Nephron (organoid): ENCODE measurements around the gene GPATCH2.

Experiments used
- H3K27ac Mint-ChIP-seq, 3 experiments: 2 replicates each; pipeline ENCODE4 v1.8.0; 2020; ENCODE audit warnings: mixed read lengths in 3 of 3, mild to moderate bottlenecking in 2 of 3, moderate library complexity in 1 of 3
- H3K27me3 Mint-ChIP-seq: 2 replicates; pipeline ENCODE4 v1.8.0; 2021; ENCODE audit warnings: low read depth, mild to moderate bottlenecking, moderate library complexity, mixed read lengths
- H3K36me3 Mint-ChIP-seq: 2 replicates; pipeline ENCODE4 v1.8.0; 2020; ENCODE audit warnings: low read depth, mixed read lengths
- H3K4me1 Mint-ChIP-seq: 2 replicates; pipeline ENCODE4 v1.8.0; 2020; ENCODE audit warnings: mixed read lengths
- H3K4me3 Mint-ChIP-seq, 3 experiments: 2 replicates each; pipeline ENCODE4 v1.8.0; 2020; ENCODE audit warnings: mild to moderate bottlenecking in 3 of 3, mixed read lengths in 3 of 3, moderate library complexity in 2 of 3
- H3K9me3 Mint-ChIP-seq: 2 replicates; pipeline ENCODE4 v1.8.0; 2020; ENCODE audit warnings: mixed read lengths
- CTCF ChIP-seq, 3 experiments: fragments of 200-600 bp; sonication (generic); IDR thresholded peaks; one replicate each; pipeline ENCODE4 v1.5.0; 2021; ENCODE audit warnings: antibody characterized with exemption in 3 of 3; ENCODE audit not compliant: unreplicated experiment in 3 of 3

Gene GPATCH2

GRCh38 chr1:217562229-217562878 lies 68.5 kb downstream of the GPATCH2 start:
- H3K9me3 Mint-ChIP-seq = peaks cover 4% of the 10 kb centered on the region
- peaks cover 4% of the 10 kb centered on the region for H3K36me3 Mint-ChIP-seq
- H3K27ac Mint-ChIP-seq = no peak overlapping the region
- no peak for TF ChIP-seq CTCF (IDR thresholded peaks at IDR 0.05; ENCODE audit: unreplicated experiment in 3 of 3)
- H3K4me1 Mint-ChIP-seq = no peaks in the 10 kb centered on the region
- no peaks in the 10 kb centered on the region for H3K27me3 Mint-ChIP-seq
- H3K4me3 Mint-ChIP-seq = no peak overlapping the region

GRCh38 chr1:217561446-217561845 lies 69.4 kb downstream of the GPATCH2 start:
- TF ChIP-seq CTCF (IDR thresholded peaks at IDR 0.05; ENCODE audit: unreplicated experiment in 3 of 3) = no peak
- Mint-ChIP-seq H3K9me3 (peaks cover 5% of the 10 kb centered on the region), H3K36me3 (peaks cover 4% of the 10 kb centered on the region), H3K27me3 (no peaks in the 10 kb centered on the region), H3K4me3 (no peak overlapping the region), H3K4me1 (no peaks in the 10 kb centered on the region), H3K27ac (no peak overlapping the region)

- peaks cover 4% of the 10 kb centered on the region for H3K36me3 Mint-ChIP-seq
- peaks cover 5% of the 10 kb centered on the region for H3K9me3 Mint-ChIP-seq
- no peaks in the 10 kb centered on the region for H3K27me3 Mint-ChIP-seq
- no peak overlapping the region for H3K27ac Mint-ChIP-seq
- no peak for TF ChIP-seq CTCF (IDR thresholded peaks at IDR 0.05; ENCODE audit: unreplicated experiment in 3 of 3)
- no peak overlapping the region for H3K4me3 Mint-ChIP-seq
- no peaks in the 10 kb centered on the region for H3K4me1 Mint-ChIP-seq
These were observed 76.0 kb downstream of the GPATCH2 start for GRCh38 chr1:217554849-217555248.

GRCh38 chr1:217553949-217554509 lies 76.9 kb downstream of the GPATCH2 start:
- Mint-ChIP-seq H3K4me3 (no peak overlapping the region), H3K27me3 (no peaks in the 10 kb centered on the region), H3K4me1 (no peaks in the 10 kb centered on the region), H3K36me3 (peaks cover 7% of the 10 kb centered on the region), H3K9me3 (peaks cover 6% of the 10 kb centered on the region), H3K27ac (no peak overlapping the region)
- no peak for TF ChIP-seq CTCF (IDR thresholded peaks at IDR 0.05; ENCODE audit: unreplicated experiment in 3 of 3)

GRCh38 chr1:217552339-217552951 lies 78.4 kb downstream of the GPATCH2 start:
- H3K4me1 Mint-ChIP-seq = no peaks in the 10 kb centered on the region
- H3K36me3 Mint-ChIP-seq = peaks cover 17% of the 10 kb centered on the region
- no peak overlapping the region for H3K27ac Mint-ChIP-seq
- H3K27me3 Mint-ChIP-seq = no peaks in the 10 kb centered on the region
- H3K4me3 Mint-ChIP-seq = no peak overlapping the region
- H3K9me3 Mint-ChIP-seq = peaks cover 14% of the 10 kb centered on the region
- no peak for TF ChIP-seq CTCF (IDR thresholded peaks at IDR 0.05; ENCODE audit: unreplicated experiment in 3 of 3)
